Measurements from ENCODE around the gene HBP1. TPM values are rescaled to one million over a fixed set of nuclear protein-coding genes. Genes with fewer than 3 reads are reported as not detected.

HBP1 gene
- total RNA-seq, 1 experiment from 2014 or later = 31.0 TPM

DNA sequence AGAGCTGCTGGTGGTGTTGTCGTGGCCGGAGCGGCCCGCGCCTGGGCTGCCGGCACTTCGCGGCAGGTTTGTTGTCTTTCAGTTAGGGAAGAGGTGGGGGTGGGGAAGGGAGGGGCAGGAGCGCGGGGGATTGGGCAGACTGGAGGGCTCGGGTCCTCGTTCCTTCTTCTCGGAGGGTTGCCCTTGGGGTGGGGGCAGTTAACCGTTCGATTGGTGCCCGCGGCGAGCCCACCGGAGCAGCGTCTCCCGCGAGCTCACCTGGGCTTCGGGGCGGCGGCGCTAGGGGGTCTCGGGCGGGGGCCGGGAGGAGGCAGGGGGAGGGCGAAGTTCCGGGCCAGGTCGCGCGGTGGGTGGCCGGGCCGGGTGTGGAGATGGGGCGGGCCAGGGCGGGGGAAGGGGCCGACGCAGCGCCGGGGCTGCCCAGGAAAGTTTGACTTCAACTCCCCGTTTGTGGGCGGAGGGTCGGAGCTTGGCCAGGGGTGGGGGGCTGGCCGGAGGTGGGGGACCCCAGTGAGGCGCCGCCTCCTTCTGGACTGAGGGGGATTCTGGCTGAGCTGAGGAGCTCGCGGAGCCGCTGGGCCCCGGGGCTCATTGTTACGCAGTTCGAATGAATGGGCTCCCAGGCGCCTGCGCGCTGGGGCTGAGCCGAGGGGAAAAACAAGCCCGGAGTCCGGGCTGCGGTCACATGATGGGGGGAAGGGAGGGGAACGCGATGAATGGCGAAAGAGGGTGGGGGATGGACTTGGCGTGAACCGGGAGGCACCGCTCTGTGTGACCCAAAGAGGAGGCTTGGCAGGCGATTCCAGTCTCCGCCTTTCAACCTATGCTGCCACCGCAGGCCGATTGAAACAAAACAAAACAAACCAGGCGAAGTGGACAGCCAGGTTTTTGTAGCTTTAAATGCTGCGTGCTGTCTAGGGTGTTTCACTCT, 582 bp downstream of the HBP1 start (continued):
- TF ChIP-seq ZNF317 (CRISPR knock-in tag; IDR thresholded peaks at IDR 0.05; ENCODE audit: borderline replicate concordance, low read depth) (no peak), NFE2L1 (CRISPR knock-in tag; IDR thresholded peaks at IDR 0.05) (no peak), TEAD4 (CRISPR knock-in tag; IDR thresholded peaks at IDR 0.05) (no peak), OVOL2 (CRISPR knock-in tag; IDR thresholded peaks at IDR 0.05; ENCODE audit: borderline replicate concordance) (no peak), KAT7 (CRISPR knock-in tag; IDR thresholded peaks at IDR 0.05; ENCODE audit: borderline replicate concordance) (no peak), ZNF121 (CRISPR knock-in tag; IDR thresholded peaks at IDR 0.05) (no peak), RELA (CRISPR knock-in tag; IDR thresholded peaks at IDR 0.05; ENCODE audit: borderline replicate concordance) (no peak), CBFB (CRISPR knock-in tag; IDR thresholded peaks at IDR 0.05; ENCODE audit: low read depth) (no peak), SP1 (CRISPR knock-in tag; conservative IDR thresholded peaks at IDR 0.05) (peak; percentile 53; the same call in 1 of the 2 replicates), NR1H2 (CRISPR knock-in tag; IDR thresholded peaks at IDR 0.05) (no peak), ZNF263 (CRISPR knock-in tag; IDR thresholded peaks at IDR 0.05; ENCODE audit: low read depth) (no peak), CREB1 (CRISPR knock-in tag; IDR thresholded peaks at IDR 0.05) (no peak), ZNF396 (CRISPR knock-in tag; IDR thresholded peaks at IDR 0.05; ENCODE audit: borderline replicate concordance) (no peak), HMGA2 (CRISPR knock-in tag; IDR thresholded peaks at IDR 0.05) (no peak), SMAD4 (CRISPR knock-in tag; IDR thresholded peaks at IDR 0.05) (no peak), ELF4 (CRISPR knock-in tag; IDR thresholded peaks at IDR 0.05; ENCODE audit: low read depth) (no peak), TP53 (CRISPR knock-in tag; IDR thresholded peaks at IDR 0.05) (no peak)
- TF ChIP-seq, protein P1, sequence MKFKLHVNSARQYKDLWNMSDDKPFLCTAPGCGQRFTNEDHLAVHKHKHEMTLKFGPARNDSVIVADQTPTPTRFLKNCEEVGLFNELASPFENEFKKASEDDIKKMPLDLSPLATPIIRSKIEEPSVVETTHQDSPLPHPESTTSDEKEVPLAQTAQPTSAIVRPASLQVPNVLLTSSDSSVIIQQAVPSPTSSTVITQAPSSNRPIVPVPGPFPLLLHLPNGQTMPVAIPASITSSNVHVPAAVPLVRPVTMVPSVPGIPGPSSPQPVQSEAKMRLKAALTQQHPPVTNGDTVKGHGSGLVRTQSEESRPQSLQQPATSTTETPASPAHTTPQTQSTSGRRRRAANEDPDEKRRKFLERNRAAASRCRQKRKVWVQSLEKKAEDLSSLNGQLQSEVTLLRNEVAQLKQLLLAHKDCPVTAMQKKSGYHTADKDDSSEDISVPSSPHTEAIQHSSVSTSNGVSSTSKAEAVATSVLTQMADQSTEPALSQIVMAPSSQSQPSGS (CRISPR knock-in tag; IDR thresholded peaks at IDR 0.05; ENCODE audit: borderline replicate concordance, low read depth) = no peak
- TF ChIP-seq, protein P2, sequence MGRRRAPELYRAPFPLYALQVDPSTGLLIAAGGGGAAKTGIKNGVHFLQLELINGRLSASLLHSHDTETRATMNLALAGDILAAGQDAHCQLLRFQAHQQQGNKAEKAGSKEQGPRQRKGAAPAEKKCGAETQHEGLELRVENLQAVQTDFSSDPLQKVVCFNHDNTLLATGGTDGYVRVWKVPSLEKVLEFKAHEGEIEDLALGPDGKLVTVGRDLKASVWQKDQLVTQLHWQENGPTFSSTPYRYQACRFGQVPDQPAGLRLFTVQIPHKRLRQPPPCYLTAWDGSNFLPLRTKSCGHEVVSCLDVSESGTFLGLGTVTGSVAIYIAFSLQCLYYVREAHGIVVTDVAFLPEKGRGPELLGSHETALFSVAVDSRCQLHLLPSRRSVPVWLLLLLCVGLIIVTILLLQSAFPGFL (CRISPR knock-in tag; IDR thresholded peaks at IDR 0.05; ENCODE audit: borderline replicate concordance) = no peak
- TF ChIP-seq, protein P3, sequence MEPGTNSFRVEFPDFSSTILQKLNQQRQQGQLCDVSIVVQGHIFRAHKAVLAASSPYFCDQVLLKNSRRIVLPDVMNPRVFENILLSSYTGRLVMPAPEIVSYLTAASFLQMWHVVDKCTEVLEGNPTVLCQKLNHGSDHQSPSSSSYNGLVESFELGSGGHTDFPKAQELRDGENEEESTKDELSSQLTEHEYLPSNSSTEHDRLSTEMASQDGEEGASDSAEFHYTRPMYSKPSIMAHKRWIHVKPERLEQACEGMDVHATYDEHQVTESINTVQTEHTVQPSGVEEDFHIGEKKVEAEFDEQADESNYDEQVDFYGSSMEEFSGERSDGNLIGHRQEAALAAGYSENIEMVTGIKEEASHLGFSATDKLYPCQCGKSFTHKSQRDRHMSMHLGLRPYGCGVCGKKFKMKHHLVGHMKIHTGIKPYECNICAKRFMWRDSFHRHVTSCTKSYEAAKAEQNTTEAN (CRISPR knock-in tag; IDR thresholded peaks at IDR 0.05) = no peak
- TF ChIP-seq, protein P4, sequence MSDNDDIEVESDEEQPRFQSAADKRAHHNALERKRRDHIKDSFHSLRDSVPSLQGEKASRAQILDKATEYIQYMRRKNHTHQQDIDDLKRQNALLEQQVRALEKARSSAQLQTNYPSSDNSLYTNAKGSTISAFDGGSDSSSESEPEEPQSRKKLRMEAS (CRISPR knock-in tag; IDR thresholded peaks at IDR 0.05) = peak; percentile 55; the same call in 1 of the 2 replicates
- TF ChIP-seq, protein P5, sequence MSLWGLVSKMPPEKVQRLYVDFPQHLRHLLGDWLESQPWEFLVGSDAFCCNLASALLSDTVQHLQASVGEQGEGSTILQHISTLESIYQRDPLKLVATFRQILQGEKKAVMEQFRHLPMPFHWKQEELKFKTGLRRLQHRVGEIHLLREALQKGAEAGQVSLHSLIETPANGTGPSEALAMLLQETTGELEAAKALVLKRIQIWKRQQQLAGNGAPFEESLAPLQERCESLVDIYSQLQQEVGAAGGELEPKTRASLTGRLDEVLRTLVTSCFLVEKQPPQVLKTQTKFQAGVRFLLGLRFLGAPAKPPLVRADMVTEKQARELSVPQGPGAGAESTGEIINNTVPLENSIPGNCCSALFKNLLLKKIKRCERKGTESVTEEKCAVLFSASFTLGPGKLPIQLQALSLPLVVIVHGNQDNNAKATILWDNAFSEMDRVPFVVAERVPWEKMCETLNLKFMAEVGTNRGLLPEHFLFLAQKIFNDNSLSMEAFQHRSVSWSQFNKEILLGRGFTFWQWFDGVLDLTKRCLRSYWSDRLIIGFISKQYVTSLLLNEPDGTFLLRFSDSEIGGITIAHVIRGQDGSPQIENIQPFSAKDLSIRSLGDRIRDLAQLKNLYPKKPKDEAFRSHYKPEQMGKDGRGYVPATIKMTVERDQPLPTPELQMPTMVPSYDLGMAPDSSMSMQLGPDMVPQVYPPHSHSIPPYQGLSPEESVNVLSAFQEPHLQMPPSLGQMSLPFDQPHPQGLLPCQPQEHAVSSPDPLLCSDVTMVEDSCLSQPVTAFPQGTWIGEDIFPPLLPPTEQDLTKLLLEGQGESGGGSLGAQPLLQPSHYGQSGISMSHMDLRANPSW (CRISPR knock-in tag; conservative IDR thresholded peaks at IDR 0.05; ENCODE audit: low read depth) = no peak
- TF ChIP-seq, protein P6, sequence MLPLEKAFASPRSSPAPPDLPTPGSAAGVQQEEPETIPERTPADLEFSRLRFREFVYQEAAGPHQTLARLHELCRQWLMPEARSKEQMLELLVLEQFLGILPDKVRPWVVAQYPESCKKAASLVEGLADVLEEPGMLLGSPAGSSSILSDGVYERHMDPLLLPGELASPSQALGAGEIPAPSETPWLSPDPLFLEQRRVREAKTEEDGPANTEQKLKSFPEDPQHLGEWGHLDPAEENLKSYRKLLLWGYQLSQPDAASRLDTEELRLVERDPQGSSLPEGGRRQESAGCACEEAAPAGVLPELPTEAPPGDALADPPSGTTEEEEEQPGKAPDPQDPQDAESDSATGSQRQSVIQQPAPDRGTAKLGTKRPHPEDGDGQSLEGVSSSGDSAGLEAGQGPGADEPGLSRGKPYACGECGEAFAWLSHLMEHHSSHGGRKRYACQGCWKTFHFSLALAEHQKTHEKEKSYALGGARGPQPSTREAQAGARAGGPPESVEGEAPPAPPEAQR (CRISPR knock-in tag; IDR thresholded peaks at IDR 0.05) = no peak
- TF ChIP-seq, protein P7, sequence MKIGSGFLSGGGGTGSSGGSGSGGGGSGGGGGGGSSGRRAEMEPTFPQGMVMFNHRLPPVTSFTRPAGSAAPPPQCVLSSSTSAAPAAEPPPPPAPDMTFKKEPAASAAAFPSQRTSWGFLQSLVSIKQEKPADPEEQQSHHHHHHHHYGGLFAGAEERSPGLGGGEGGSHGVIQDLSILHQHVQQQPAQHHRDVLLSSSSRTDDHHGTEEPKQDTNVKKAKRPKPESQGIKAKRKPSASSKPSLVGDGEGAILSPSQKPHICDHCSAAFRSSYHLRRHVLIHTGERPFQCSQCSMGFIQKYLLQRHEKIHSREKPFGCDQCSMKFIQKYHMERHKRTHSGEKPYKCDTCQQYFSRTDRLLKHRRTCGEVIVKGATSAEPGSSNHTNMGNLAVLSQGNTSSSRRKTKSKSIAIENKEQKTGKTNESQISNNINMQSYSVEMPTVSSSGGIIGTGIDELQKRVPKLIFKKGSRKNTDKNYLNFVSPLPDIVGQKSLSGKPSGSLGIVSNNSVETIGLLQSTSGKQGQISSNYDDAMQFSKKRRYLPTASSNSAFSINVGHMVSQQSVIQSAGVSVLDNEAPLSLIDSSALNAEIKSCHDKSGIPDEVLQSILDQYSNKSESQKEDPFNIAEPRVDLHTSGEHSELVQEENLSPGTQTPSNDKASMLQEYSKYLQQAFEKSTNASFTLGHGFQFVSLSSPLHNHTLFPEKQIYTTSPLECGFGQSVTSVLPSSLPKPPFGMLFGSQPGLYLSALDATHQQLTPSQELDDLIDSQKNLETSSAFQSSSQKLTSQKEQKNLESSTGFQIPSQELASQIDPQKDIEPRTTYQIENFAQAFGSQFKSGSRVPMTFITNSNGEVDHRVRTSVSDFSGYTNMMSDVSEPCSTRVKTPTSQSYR (CRISPR knock-in tag; IDR thresholded peaks at IDR 0.05) = peak; percentile 92
- TF ChIP-seq, protein P8, sequence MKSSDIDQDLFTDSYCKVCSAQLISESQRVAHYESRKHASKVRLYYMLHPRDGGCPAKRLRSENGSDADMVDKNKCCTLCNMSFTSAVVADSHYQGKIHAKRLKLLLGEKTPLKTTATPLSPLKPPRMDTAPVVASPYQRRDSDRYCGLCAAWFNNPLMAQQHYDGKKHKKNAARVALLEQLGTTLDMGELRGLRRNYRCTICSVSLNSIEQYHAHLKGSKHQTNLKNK (CRISPR knock-in tag; IDR thresholded peaks at IDR 0.05) = no peak
- TF ChIP-seq, protein P9, sequence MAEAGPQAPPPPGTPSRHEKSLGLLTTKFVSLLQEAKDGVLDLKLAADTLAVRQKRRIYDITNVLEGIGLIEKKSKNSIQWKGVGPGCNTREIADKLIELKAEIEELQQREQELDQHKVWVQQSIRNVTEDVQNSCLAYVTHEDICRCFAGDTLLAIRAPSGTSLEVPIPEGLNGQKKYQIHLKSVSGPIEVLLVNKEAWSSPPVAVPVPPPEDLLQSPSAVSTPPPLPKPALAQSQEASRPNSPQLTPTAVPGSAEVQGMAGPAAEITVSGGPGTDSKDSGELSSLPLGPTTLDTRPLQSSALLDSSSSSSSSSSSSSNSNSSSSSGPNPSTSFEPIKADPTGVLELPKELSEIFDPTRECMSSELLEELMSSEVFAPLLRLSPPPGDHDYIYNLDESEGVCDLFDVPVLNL (CRISPR knock-in tag; IDR thresholded peaks at IDR 0.05; ENCODE audit: borderline replicate concordance, low read depth) = no peak
